Activated naive CD4-positive, alpha-beta T cell treated with anti-CD3 and anti-CD28 coated beads for 36 hours (primary cell): ENCODE data around the gene FANCC. TPM values are rescaled to one million over a fixed set of nuclear protein-coding genes. Genes with fewer than 3 reads are reported as not detected.
"Not testable (repeated sequence)": the region's sequence is repeated elsewhere in the genome, so short reads cannot be mapped to it uniquely, and the experiment has no call there.

ENCODE experiments used
- CTCF ChIA-PET: fragments of 350-600 bp; sonication (Branson Sonifier 250); formaldehyde crosslinking; loops from one replicate; lab custom pipeline; 2021; ENCODE audit warnings: antibody characterized with exemption; lab: Charles Lee
- DNase-seq: peaks from one replicate; pipeline ENCODE4 v3.0.0-alpha.2; 2020
- H3K27ac Mint-ChIP-seq: one replicate; pipeline ENCODE4 v1.8.0; 2021; ENCODE audit warnings: mild to moderate bottlenecking, mixed read lengths
- H3K27me3 Mint-ChIP-seq: one replicate; pipeline ENCODE4 v1.8.0; 2021; ENCODE audit warnings: low read depth, mixed read lengths
- H3K36me3 Mint-ChIP-seq: one replicate; pipeline ENCODE4 v1.8.0; 2021; ENCODE audit warnings: low read depth, mixed read lengths
- H3K4me1 Mint-ChIP-seq: one replicate; pipeline ENCODE4 v1.8.0; 2021; ENCODE audit warnings: low read depth, mixed read lengths
- H3K4me3 Mint-ChIP-seq: one replicate; pipeline ENCODE4 v1.8.0; 2021; ENCODE audit warnings: mild to moderate bottlenecking, moderate library complexity, mixed read lengths
- H3K9me3 Mint-ChIP-seq: one replicate; pipeline ENCODE4 v1.8.0; 2021; ENCODE audit warnings: mixed read lengths
- intact Hi-C: fragments of 100-400 bp; cut with micrococcal nuclease; formaldehyde crosslinking; loops from one replicate; pipeline ENCODE4 v1.15.1; 2023
- total RNA-seq, 2 experiments: library from RNA; stranded (reverse); gene quantifications; one replicate each; pipeline ENCODE4 v1.2.3, GENCODE V29; 2021

Gene FANCC
- total RNA-seq, 2 experiments from 2014 or later = 14.1 to 14.5 TPM

- H3K36me3 Mint-ChIP-seq = no peaks in the 10 kb centered on the region
- H3K4me3 Mint-ChIP-seq = no peak overlapping the region
- H3K27me3 Mint-ChIP-seq = peaks cover 21% of the 10 kb centered on the region
- H3K4me1 Mint-ChIP-seq = peaks cover 3% of the 10 kb centered on the region
- no peak for DNase-seq
- H3K9me3 Mint-ChIP-seq = no peaks in the 10 kb centered on the region
- intact Hi-C loops = no loop called here
- H3K27ac Mint-ChIP-seq = no peak overlapping the region
- CTCF ChIA-PET = interaction anchor here (1.3 to 1.7 kb wide), 2 partner anchors 9 to 56 kb away, joined by 3 to 10 read pairs; no protein-coding TSS in a partner anchor
Observed at GRCh38 chr9:95344735-95345325, 27.3 kb upstream of the FANCC start.

- intact Hi-C loops = no loop called here
- DNase-seq = no peak
- H3K27ac Mint-ChIP-seq = no peak overlapping the region
- H3K36me3 Mint-ChIP-seq = no peaks in the 10 kb centered on the region
- H3K27me3 Mint-ChIP-seq = peaks cover 14% of the 10 kb centered on the region
- H3K9me3 Mint-ChIP-seq = no peaks in the 10 kb centered on the region
- CTCF ChIA-PET = interaction anchor here (0.7 to 1.3 kb wide), 2 partner anchors 55 to 117 kb away, joined by 3 read pairs; no protein-coding TSS in a partner anchor
- no peak overlapping the region for H3K4me3 Mint-ChIP-seq
- peaks cover 3% of the 10 kb centered on the region for H3K4me1 Mint-ChIP-seq
Observed at GRCh38 chr9:95343725-95344287, 26.3 kb upstream of the FANCC start.

GRCh38 chr9:95342571-95342970 lies 25.1 kb upstream of the FANCC start:
- H3K27me3 Mint-ChIP-seq = peaks cover 6% of the 10 kb centered on the region
- DNase-seq = no peak
- intact Hi-C loops = no loop called here
- CTCF ChIA-PET = no interaction called here
- H3K4me3 Mint-ChIP-seq = no peak overlapping the region
- H3K27ac Mint-ChIP-seq = no peak overlapping the region
- H3K9me3 Mint-ChIP-seq = no peaks in the 10 kb centered on the region
- H3K4me1 Mint-ChIP-seq = peaks cover 3% of the 10 kb centered on the region
- no peaks in the 10 kb centered on the region for H3K36me3 Mint-ChIP-seq

- H3K27me3 Mint-ChIP-seq = peaks cover 1% of the 10 kb centered on the region
- H3K4me1 Mint-ChIP-seq = peaks cover 3% of the 10 kb centered on the region
- no peaks in the 10 kb centered on the region for H3K9me3 Mint-ChIP-seq
- no peaks in the 10 kb centered on the region for H3K36me3 Mint-ChIP-seq
- H3K4me3 Mint-ChIP-seq = no peak overlapping the region
- no peak overlapping the region for H3K27ac Mint-ChIP-seq
- intact Hi-C loops = no loop called here
- CTCF ChIA-PET = interaction anchor here (0.6 kb wide), 1 partner anchor 11 kb away, joined by 3 read pairs; no protein-coding TSS in a partner anchor
- DNase-seq = peak; percentile 11
Observed at GRCh38 chr9:95341293-95341962, 23.9 kb upstream of the FANCC start.

- DNase-seq = no peak
- Mint-ChIP-seq H3K9me3 (no peaks in the 10 kb centered on the region), H3K36me3 (no peaks in the 10 kb centered on the region), H3K27me3 (peaks cover 1% of the 10 kb centered on the region), H3K4me3 (no peak overlapping the region), H3K4me1 (no peaks in the 10 kb centered on the region), H3K27ac (no peak overlapping the region)
- CTCF ChIA-PET = interaction anchor here (0.5 to 1.3 kb wide), 2 partner anchors 43 to 883 kb away, joined by 4 read pairs; no protein-coding TSS in a partner anchor
- intact Hi-C loops = no loop called here
Observed at GRCh38 chr9:95338243-95338642, 20.7 kb upstream of the FANCC start.

- Mint-ChIP-seq H3K4me1 (no peaks in the 10 kb centered on the region), H3K9me3 (no peaks in the 10 kb centered on the region), H3K4me3 (no peak overlapping the region), H3K36me3 (no peaks in the 10 kb centered on the region), H3K27ac (no peak overlapping the region), H3K27me3 (peaks cover 5% of the 10 kb centered on the region)
- DNase-seq = peak; percentile 38
- intact Hi-C loops = loop anchor here (2.0 kb wide), 1 partner anchor 17 kb away; no protein-coding TSS in a partner anchor
- CTCF ChIA-PET = interaction anchor here (0.9 to 1.8 kb wide), 8 partner anchors 9 to 206 kb away, joined by 3 to 10 read pairs (median 4); no protein-coding TSS in a partner anchor
Observed at GRCh38 chr9:95336281-95336680, 18.8 kb upstream of the FANCC start.

GRCh38 chr9:95333426-95333825 lies 15.9 kb upstream of the FANCC start:
- no peak overlapping the region for H3K27ac Mint-ChIP-seq
- intact Hi-C loops = no loop called here
- peaks cover 7% of the 10 kb centered on the region for H3K27me3 Mint-ChIP-seq
- CTCF ChIA-PET = no interaction called here
- no peaks in the 10 kb centered on the region for H3K4me1 Mint-ChIP-seq
- no peak overlapping the region for H3K4me3 Mint-ChIP-seq
- no peaks in the 10 kb centered on the region for H3K9me3 Mint-ChIP-seq
- no peaks in the 10 kb centered on the region for H3K36me3 Mint-ChIP-seq
- no peak for DNase-seq

- Mint-ChIP-seq H3K9me3 (no peaks in the 10 kb centered on the region), H3K4me1 (no peaks in the 10 kb centered on the region), H3K27me3 (peaks cover 7% of the 10 kb centered on the region), H3K4me3 (no peak overlapping the region), H3K36me3 (no peaks in the 10 kb centered on the region), H3K27ac (no peak overlapping the region)
- DNase-seq = no peak
- intact Hi-C loops = no loop called here
- CTCF ChIA-PET = no interaction called here
Observed at GRCh38 chr9:95332860-95333259, 15.4 kb upstream of the FANCC start.

- H3K27me3 Mint-ChIP-seq = peaks cover 7% of the 10 kb centered on the region
- peaks cover 2% of the 10 kb centered on the region for H3K36me3 Mint-ChIP-seq
Observed at GRCh38 chr9:95330720-95331404, 13.4 kb upstream of the FANCC start.

GRCh38 chr9:95329061-95329460 lies 11.6 kb upstream of the FANCC start:
- H3K36me3 Mint-ChIP-seq, H3K9me3 Mint-ChIP-seq, H3K27me3 Mint-ChIP-seq, H3K4me3 Mint-ChIP-seq, CTCF ChIA-PET, H3K4me1 Mint-ChIP-seq, DNase-seq, H3K27ac Mint-ChIP-seq, intact Hi-C loops: not testable (repeated sequence)

More at GRCh38 chr9:95330720-95331404, 13.4 kb upstream of the FANCC start:
- CTCF ChIA-PET = no interaction called here
- Mint-ChIP-seq H3K9me3 (peaks cover 5% of the 10 kb centered on the region), H3K27ac (no peak overlapping the region), H3K4me3 (no peak overlapping the region), H3K4me1 (no peaks in the 10 kb centered on the region)
- no peak for DNase-seq
- intact Hi-C loops = no loop called here

GRCh38 chr9:95327239-95327865 lies 9.8 kb upstream of the FANCC start:
- Mint-ChIP-seq H3K36me3 (peaks cover 2% of the 10 kb centered on the region), H3K27ac (no peak overlapping the region), H3K27me3 (peaks cover 7% of the 10 kb centered on the region), H3K4me1 (peaks cover 2% of the 10 kb centered on the region), H3K4me3 (no peak overlapping the region), H3K9me3 (peaks cover 5% of the 10 kb centered on the region)
- DNase-seq = no peak
- CTCF ChIA-PET = interaction anchor here (0.7 kb wide), 1 partner anchor 53 kb away, joined by 5 read pairs; no protein-coding TSS in a partner anchor
- intact Hi-C loops = no loop called here

- DNase-seq = no peak
- intact Hi-C loops = no loop called here
- H3K27ac Mint-ChIP-seq = no peak overlapping the region
- CTCF ChIA-PET = no interaction called here
- no peaks in the 10 kb centered on the region for H3K27me3 Mint-ChIP-seq
- H3K4me3 Mint-ChIP-seq = no peak overlapping the region
- peaks cover 2% of the 10 kb centered on the region for H3K4me1 Mint-ChIP-seq
- peaks cover 5% of the 10 kb centered on the region for H3K9me3 Mint-ChIP-seq
- peaks cover 2% of the 10 kb centered on the region for H3K36me3 Mint-ChIP-seq
Observed at GRCh38 chr9:95325221-95325620, 7.7 kb upstream of the FANCC start.
